Measurements from ENCODE around the gene KCTD1.

DNA sequence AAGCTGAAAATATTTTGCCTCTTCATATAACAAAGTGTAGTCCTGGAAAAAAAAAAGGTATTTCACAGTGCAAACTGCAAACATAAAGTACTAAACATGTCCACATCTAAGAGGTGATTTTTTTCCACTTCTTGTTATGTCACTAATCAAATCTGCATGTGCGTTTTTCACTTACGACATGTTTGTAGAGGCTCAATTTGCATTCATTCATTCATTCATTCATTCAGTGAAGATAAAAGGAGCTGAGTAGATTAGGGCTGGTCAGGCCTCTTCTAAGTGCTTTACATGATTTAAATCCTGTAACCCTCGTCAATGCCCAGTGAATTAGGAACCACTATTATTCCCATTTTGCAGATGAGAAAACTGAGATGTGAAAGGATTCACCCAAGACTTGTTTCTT, 88.5 kb downstream of the KCTD1 start:
- TF ChIP-seq, protein P1, sequence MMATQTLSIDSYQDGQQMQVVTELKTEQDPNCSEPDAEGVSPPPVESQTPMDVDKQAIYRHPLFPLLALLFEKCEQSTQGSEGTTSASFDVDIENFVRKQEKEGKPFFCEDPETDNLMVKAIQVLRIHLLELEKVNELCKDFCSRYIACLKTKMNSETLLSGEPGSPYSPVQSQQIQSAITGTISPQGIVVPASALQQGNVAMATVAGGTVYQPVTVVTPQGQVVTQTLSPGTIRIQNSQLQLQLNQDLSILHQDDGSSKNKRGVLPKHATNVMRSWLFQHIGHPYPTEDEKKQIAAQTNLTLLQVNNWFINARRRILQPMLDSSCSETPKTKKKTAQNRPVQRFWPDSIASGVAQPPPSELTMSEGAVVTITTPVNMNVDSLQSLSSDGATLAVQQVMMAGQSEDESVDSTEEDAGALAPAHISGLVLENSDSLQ (IDR thresholded peaks at IDR 0.05): no peak
- TF ChIP-seq SP1 (IDR thresholded peaks at IDR 0.05) (no peak), ELF4 (IDR thresholded peaks at IDR 0.05) (no peak), FOXK2 (IDR thresholded peaks at IDR 0.05) (no peak), FOXA1 (IDR thresholded peaks at IDR 0.05) (no peak), ARNT (IDR thresholded peaks at IDR 0.05) (no peak), BHLHE40 (IDR thresholded peaks at IDR 0.05; ENCODE audit: borderline replicate concordance) (no peak), TARDBP (IDR thresholded peaks at IDR 0.05) (no peak), SUZ12 (IDR thresholded peaks at IDR 0.05) (no peak), FOXM1 (IDR thresholded peaks at IDR 0.05; ENCODE audit: borderline replicate concordance) (no peak), L3MBTL2 (conservative IDR thresholded peaks at IDR 0.05) (no peak), HDGF (IDR thresholded peaks at IDR 0.05; ENCODE audit: borderline replicate concordance) (no peak)
